MM.1S (cell line): ENCODE results near the gene KRTAP1-4.

Experiments
- EZH2 ChIP-seq: fragments of 300-600 bp; sonication (generic); optimal IDR thresholded peaks from 2 replicates; pipeline ENCODE3; 2017; ENCODE audit warnings: low read depth, mild to moderate bottlenecking, antibody characterized with exemption, low read length, mixed read lengths
- TF ChIP-seq, protein P1 (sequence below): fragments of 300-600 bp; sonication (generic); IDR thresholded peaks from 2 replicates; pipeline ENCODE4 v1.5.1; 2016; ENCODE audit warnings: antibody characterized with exemption, low read length, mixed read lengths

DNA sequence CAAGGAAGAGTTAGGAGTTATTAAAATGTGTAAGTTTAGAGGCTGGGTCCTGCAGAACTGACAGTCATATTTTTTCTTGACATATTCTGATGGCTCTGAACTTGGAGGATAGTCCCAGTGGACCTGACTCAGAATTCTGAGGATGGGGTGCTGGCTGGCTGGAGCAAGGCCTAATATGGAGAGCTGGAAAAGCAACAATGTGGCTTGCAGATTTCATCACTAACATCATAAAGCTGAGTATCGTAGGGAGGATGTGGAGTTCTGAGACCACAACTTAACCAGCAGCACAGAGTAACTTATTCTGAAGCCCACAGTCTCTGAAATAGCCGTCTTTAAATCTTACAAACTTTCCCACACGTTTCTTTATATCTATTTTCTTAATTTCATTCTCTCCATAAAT, 5.3 kb downstream of the KRTAP1-4 start:
- TF ChIP-seq, protein P1, sequence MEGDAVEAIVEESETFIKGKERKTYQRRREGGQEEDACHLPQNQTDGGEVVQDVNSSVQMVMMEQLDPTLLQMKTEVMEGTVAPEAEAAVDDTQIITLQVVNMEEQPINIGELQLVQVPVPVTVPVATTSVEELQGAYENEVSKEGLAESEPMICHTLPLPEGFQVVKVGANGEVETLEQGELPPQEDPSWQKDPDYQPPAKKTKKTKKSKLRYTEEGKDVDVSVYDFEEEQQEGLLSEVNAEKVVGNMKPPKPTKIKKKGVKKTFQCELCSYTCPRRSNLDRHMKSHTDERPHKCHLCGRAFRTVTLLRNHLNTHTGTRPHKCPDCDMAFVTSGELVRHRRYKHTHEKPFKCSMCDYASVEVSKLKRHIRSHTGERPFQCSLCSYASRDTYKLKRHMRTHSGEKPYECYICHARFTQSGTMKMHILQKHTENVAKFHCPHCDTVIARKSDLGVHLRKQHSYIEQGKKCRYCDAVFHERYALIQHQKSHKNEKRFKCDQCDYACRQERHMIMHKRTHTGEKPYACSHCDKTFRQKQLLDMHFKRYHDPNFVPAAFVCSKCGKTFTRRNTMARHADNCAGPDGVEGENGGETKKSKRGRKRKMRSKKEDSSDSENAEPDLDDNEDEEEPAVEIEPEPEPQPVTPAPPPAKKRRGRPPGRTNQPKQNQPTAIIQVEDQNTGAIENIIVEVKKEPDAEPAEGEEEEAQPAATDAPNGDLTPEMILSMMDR, result no peak
- TF ChIP-seq EZH2, result no peak
